HL-60 (cell line): ENCODE data around the gene IFNLR1.

Experiments used
- DNase-seq, 2 experiments: peaks; one replicate each; pipeline ENCODE4 v3.0.0-alpha.2; 2010 to 2020; ENCODE audit warnings: low read depth in 1 of 2, low spot score in 1 of 2
- H3K27ac ChIP-seq: fragments of 250-450 bp; sonication (Bioruptor Pico); replicated peaks from 2 replicates; pipeline ENCODE4 v1.5.1; 2020; ENCODE audit warnings: mild to moderate bottlenecking, moderate library complexity
- H3K27me3 ChIP-seq: fragments of 250-450 bp; sonication (Bioruptor Pico); 2 replicates; pipeline ENCODE4 v1.5.1; 2021; ENCODE audit warnings: mild to moderate bottlenecking, moderate library complexity; ENCODE audit not compliant: insufficient read depth, poor library complexity, severe bottlenecking
- H3K4me3 ChIP-seq: replicated peaks from 2 replicates; pipeline ENCODE4 v1.5.1; 2011; ENCODE audit warnings: mild to moderate bottlenecking, control low read depth, low read length; ENCODE audit not compliant: insufficient read depth
- CTCF ChIP-seq: IDR thresholded peaks from one replicate; pipeline ENCODE4 v1.5.1; 2011; ENCODE audit warnings: low read length, control low read depth, inconsistent platforms; ENCODE audit not compliant: insufficient read depth
- GABPA ChIP-seq: IDR thresholded peaks from 2 replicates; pipeline ENCODE4 v1.6.1; 2012; ENCODE audit warnings: low read depth
- POLR2AphosphoS5 ChIP-seq: IDR thresholded peaks from 2 replicates; pipeline ENCODE4 v1.6.1; 2012; ENCODE audit warnings: low read depth
- SPI1 ChIP-seq: IDR thresholded peaks from 2 replicates; pipeline ENCODE4 v1.6.1; 2012; ENCODE audit warnings: low read depth, mild to moderate bottlenecking, borderline replicate concordance
- TF ChIP-seq, protein P1 (sequence below): IDR thresholded peaks from 2 replicates; pipeline ENCODE4 v1.6.1; 2012; ENCODE audit warnings: low read depth; ENCODE audit not compliant: insufficient replicate concordance

IFNLR1 gene

GRCh38 chr1:24111996-24112779, 74.9 kb downstream of the IFNLR1 start, which contains the start of gene MYOM3:
MYOM3 (minus strand) TSS chr1:24112135; CDS start chr1:24108636, 3,499 bp downstream.
- peak; percentile 35 to 85 for DNase-seq
- Histone ChIP-seq H3K27ac (no peak within 1 kb of the TSS), H3K27me3 (no peaks in the 10 kb centered on the region), H3K4me3 (no peak within 1 kb of the TSS)
- TF ChIP-seq CTCF = peak; percentile 75
- TF ChIP-seq POLR2AphosphoS5 = no peak
- TF ChIP-seq, protein P1, sequence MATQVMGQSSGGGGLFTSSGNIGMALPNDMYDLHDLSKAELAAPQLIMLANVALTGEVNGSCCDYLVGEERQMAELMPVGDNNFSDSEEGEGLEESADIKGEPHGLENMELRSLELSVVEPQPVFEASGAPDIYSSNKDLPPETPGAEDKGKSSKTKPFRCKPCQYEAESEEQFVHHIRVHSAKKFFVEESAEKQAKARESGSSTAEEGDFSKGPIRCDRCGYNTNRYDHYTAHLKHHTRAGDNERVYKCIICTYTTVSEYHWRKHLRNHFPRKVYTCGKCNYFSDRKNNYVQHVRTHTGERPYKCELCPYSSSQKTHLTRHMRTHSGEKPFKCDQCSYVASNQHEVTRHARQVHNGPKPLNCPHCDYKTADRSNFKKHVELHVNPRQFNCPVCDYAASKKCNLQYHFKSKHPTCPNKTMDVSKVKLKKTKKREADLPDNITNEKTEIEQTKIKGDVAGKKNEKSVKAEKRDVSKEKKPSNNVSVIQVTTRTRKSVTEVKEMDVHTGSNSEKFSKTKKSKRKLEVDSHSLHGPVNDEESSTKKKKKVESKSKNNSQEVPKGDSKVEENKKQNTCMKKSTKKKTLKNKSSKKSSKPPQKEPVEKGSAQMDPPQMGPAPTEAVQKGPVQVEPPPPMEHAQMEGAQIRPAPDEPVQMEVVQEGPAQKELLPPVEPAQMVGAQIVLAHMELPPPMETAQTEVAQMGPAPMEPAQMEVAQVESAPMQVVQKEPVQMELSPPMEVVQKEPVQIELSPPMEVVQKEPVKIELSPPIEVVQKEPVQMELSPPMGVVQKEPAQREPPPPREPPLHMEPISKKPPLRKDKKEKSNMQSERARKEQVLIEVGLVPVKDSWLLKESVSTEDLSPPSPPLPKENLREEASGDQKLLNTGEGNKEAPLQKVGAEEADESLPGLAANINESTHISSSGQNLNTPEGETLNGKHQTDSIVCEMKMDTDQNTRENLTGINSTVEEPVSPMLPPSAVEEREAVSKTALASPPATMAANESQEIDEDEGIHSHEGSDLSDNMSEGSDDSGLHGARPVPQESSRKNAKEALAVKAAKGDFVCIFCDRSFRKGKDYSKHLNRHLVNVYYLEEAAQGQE = no peak
- TF ChIP-seq GABPA = no peak

- DNase-seq = no peak
- H3K4me3 ChIP-seq = no peak overlapping the region
- no peak for TF ChIP-seq GABPA
- no peak for TF ChIP-seq CTCF
- TF ChIP-seq POLR2AphosphoS5 = no peak
- TF ChIP-seq, protein P1 = no peak
- TF ChIP-seq SPI1 = no peak
- H3K27me3 ChIP-seq = no peaks in the 10 kb centered on the region
- no peak overlapping the region for H3K27ac ChIP-seq
Measured at GRCh38 chr1:24111262-24111995, 75.7 kb downstream of the IFNLR1 start.

- no peak overlapping the region for H3K4me3 ChIP-seq
- H3K27me3 ChIP-seq = no peaks in the 10 kb centered on the region
- no peak for DNase-seq
- TF ChIP-seq SPI1 (no peak), GABPA (no peak), CTCF (no peak), POLR2AphosphoS5 (no peak)
- TF ChIP-seq, protein P1 = no peak
- H3K27ac ChIP-seq = no peak overlapping the region
Measured at GRCh38 chr1:24110642-24111261, 76.3 kb downstream of the IFNLR1 start.
